ENCODE results near the gene CRTAC1. TPM values are rescaled to one million over a fixed set of nuclear protein-coding genes. Genes with fewer than 3 reads are reported as not detected.

The CRTAC1 gene
- total and polyA plus RNA-seq, 8 donors = 2.5 to 44.0 (median 4.4) TPM

DNA sequence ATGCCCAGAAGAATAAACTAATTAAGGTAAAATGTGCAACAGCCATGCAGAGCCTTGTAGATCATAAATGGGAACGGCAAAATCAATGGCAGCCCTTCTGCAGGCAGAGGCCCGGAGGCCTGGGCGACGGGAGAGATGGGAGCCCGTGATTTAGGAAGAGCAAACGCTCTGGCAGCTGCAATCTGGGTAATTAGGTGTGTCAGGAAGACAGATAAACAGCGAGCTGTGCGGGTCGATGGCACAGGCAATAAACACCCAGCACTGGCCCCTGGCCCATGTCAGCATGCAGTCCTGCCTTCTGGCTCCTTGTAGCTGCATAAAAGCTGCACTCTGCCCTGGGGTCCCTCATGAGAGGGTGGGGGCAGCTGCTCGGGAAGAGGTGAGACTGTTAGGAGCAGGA, 102.8 kb downstream of the CRTAC1 start:
- Histone ChIP-seq H3K4me3 (no peak overlapping the region), H3K9me3 (no peaks in the 10 kb centered on the region), H3K36me3 (no peaks in the 10 kb centered on the region), H3K27me3 (peaks cover 0 to 38% of the 10 kb centered on the region in 2 donors), H3K4me1 (no peaks in the 10 kb centered on the region), H3K27ac (no peak overlapping the region)
- no peak for DNase-seq
- intact Hi-C loops (cut with DNase I) = no loop called here
- TF ChIP-seq, protein P1, sequence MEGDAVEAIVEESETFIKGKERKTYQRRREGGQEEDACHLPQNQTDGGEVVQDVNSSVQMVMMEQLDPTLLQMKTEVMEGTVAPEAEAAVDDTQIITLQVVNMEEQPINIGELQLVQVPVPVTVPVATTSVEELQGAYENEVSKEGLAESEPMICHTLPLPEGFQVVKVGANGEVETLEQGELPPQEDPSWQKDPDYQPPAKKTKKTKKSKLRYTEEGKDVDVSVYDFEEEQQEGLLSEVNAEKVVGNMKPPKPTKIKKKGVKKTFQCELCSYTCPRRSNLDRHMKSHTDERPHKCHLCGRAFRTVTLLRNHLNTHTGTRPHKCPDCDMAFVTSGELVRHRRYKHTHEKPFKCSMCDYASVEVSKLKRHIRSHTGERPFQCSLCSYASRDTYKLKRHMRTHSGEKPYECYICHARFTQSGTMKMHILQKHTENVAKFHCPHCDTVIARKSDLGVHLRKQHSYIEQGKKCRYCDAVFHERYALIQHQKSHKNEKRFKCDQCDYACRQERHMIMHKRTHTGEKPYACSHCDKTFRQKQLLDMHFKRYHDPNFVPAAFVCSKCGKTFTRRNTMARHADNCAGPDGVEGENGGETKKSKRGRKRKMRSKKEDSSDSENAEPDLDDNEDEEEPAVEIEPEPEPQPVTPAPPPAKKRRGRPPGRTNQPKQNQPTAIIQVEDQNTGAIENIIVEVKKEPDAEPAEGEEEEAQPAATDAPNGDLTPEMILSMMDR (IDR thresholded peaks at IDR 0.05) = no peak
- ATAC-seq = no peak

DNA sequence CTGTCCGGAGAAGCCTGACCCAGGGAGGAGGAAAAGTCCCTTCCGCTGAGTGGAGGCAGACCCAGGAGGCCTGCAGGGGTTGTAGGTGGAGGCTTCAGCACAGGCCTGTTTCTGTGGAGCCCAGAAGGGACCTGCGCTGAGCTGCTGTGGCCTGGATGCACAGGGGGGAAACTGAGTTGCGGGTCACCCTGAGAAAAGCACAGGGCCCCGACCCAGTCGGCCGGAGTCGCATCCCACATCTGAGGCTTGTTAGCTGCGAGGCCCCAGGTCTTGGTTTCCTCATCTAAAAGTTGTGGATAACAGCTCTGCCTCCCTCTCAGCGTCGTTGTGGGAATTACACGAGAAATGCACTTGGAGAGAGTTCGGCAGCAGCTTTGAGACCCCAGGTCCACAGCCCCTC, 104.4 kb downstream of the CRTAC1 start:
- H3K4me1 ChIP-seq = no peaks in the 10 kb centered on the region
- ATAC-seq = no peak
- intact Hi-C loops (cut with DNase I) = no loop called here

DNA sequence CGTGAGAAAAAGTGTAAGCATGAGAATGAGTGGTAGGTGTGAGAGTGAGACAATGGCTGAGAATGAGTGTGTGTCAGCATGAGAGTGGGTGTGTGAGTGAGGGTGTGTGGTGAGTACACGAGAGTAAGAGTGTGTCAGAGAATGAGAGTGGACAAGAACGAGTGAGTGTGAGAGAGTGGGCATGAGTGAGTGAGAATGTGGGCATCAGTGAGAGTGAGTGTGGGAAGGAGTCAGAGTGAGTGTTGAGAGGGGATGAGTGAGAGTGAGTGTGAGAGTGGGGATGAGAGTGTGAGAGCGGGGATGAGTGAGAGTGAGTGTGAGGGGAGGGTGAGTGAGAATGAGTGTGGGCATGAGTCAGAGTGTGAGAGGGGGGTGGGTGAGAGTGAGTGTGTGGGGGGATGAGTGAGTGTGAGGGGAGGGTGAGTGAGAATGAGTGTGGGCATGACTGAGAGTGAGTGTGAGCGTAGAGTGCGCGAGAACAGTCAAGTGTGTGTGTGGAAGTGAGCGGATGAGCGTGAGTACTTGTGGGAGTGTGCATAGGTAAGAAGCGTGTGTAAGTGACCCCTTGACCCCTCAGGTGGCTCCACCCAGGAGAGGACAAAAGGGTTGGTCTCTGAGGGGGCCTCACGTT, 105.0 kb downstream of the CRTAC1 start:
- Histone ChIP-seq H3K36me3 (no peaks in the 10 kb centered on the region), H3K27me3 (peaks cover 0 to 42% of the 10 kb centered on the region in 2 donors), H3K4me1 (no peaks in the 10 kb centered on the region), H3K27ac (no peak overlapping the region), H3K4me3 (no peak overlapping the region), H3K9me3 (no peaks in the 10 kb centered on the region)
- no peak for ATAC-seq
- TF ChIP-seq, protein P1 (IDR thresholded peaks at IDR 0.05) = no peak
- intact Hi-C loops (cut with DNase I) = no loop called here
- no peak for DNase-seq

More for the DNA sequence above, 104.4 kb downstream of the CRTAC1 start:
- TF ChIP-seq, protein P1 (IDR thresholded peaks at IDR 0.05) = no peak
- DNase-seq = no peak
- H3K9me3 ChIP-seq = no peaks in the 10 kb centered on the region
- no peak overlapping the region for H3K4me3 ChIP-seq
- no peaks in the 10 kb centered on the region for H3K36me3 ChIP-seq
- H3K27me3 ChIP-seq = peaks cover 0 to 42% of the 10 kb centered on the region in 2 donors
- no peak overlapping the region for H3K27ac ChIP-seq

DNA sequence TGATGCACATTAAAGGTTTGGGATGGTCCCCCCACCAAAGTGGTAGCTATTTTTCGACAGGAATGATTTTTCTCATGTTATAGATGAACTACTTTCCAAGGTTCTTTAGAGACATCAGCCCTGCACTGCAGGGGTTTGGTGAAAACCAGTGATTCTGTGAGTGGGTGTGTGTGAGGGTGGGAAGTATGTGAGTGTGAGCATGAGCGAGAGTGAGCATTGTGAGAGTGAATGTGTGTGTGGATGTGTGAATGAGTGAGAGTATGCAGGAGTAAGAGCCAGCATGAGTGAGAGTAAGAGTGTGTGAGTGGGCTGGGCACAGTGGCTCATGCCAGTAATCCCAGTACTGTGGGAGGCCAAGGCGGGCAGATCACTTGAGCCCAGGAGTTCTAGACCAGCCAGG, 105.7 kb downstream of the CRTAC1 start:
- Histone ChIP-seq H3K9me3 (no peaks in the 10 kb centered on the region), H3K36me3 (no peaks in the 10 kb centered on the region), H3K4me1 (no peaks in the 10 kb centered on the region), H3K4me3 (no peak overlapping the region), H3K27ac (no peak overlapping the region), H3K27me3 (peaks cover 0 to 42% of the 10 kb centered on the region in 2 donors)
- intact Hi-C loops (cut with DNase I) = no loop called here
- ATAC-seq (no peak), DNase-seq (no peak)
- TF ChIP-seq, protein P1 (IDR thresholded peaks at IDR 0.05) = no peak

DNA sequence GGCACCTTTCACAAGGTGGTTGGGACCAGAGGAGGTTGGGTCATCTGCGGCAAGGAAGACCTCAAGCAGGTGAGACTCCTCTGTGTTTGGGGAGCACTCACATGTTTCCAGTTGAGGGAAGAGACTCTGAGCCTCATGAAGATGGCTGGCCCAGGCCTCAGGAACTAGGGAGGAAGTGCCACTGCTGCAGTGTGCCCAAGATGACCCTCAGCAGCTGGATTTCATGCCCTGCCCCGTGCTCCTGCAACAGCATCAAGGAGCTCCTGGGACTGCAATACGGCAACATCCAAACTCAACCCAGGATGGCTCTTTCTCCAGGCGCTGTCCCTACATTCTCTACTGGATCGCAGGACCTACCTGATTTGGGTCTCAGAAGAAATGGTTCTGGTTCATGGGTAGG, 106.9 kb downstream of the CRTAC1 start:
- TF ChIP-seq, protein P1 (IDR thresholded peaks at IDR 0.05) = no peak
- Histone ChIP-seq H3K36me3 (no peaks in the 10 kb centered on the region), H3K27ac (no peak overlapping the region), H3K4me1 (no peaks in the 10 kb centered on the region), H3K9me3 (no peaks in the 10 kb centered on the region), H3K27me3 (peaks cover 0 to 34% of the 10 kb centered on the region in 2 donors), H3K4me3 (no peak overlapping the region)
- intact Hi-C loops (cut with DNase I) = no loop called here
- no peak for ATAC-seq
- DNase-seq = no peak

All from left lung (tissue), 10 donors.